GM19395 (cell line): ENCODE data around the gene SYT13.
A peak's percentile ranks its signal among the peaks of the same experiment; 100 is the strongest.
"Not testable (repeated sequence)": the region's sequence is repeated elsewhere in the genome, so short reads cannot be mapped to it uniquely, and the experiment has no call there.

Experiments used
- ATAC-seq: cut with Tn5 transposase; IDR thresholded peaks from one replicate; pipeline ENCODE4 v1.9.1; 2021; ENCODE audit warnings: mild to moderate bottlenecking, moderate library complexity; ENCODE audit not compliant: unreplicated experiment

Gene SYT13

DNA sequence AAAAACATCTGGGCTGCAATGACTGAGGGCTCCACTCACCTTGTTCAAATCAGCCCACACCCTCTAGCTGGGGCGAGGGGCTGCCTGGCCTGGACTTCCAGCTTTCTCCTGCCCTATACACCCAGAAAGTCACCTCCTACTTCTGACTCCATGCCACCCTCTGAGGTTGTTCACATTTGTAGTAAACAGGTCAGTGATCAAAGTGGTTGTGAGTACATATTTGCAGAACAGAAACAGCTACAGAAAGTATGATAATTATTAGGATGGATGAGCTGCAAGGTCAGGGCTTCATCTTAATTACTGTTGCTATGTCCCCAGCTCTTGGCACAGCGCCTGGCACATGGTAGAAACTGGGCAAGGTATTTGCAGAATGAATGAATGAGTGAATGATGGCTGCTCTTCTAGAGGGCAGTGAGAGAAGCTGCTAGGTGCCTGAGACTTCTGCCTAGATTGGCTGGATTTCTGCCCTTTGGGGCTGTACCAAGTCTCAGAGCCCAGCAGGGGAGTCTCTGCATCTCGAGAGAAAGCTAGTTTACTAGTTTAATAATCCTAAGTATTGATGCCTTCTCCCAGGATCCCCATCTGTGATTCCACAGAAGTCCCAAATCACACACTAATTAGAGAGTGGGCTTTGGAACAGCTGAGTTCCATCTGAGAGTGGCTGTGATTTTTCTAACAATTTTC is 36.0 kb downstream of the SYT13 start:
- ATAC-seq: no peak

- ATAC-seq: not testable (repeated sequence)
These were observed 36.8 kb downstream of the SYT13 start for GRCh38 chr11:45249372-45249771.

DNA sequence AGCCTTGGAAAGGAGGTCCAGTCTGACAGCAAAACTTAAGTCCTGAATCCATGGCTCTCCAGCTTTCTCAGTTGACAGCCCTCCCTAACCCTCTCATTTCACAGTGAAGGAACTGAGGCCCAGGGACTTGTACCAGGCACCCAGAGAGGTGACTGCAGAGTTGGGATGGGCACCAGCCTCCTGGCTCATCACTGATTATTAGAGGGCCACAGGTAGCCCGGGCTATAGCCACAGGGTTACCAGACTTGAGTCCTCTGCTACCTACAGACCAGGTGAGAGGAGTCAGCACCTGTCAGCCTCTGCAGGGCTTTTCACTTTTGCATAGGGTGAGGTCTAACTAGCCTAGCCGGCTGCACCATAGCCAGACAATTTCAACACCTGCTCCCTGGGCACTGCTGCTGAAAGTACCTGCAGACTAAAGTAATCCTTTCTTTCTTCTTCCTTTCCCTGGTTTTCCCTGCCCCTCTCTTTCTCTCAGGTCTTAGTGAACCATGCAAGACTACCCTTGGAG is 37.6 kb downstream of the SYT13 start:
- ATAC-seq: no peak

DNA sequence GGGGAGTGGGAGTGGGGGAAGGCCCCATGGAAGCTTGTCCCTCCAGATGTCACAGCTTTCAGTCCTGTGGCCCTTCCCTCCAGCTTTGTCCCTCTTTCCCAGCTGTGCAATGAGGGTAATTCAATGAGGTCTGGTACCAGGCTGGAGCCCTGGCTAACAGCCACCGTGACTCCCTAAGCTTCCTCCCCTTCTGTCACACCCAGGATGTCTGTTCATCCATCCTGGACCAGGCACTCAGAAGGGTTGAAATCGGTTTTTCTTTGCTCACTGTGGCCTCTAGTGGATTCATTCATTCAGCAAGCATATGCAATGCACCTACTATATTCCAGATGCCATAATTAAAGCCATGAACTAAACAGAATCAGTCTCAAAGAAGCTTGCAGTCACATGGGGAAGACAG is 38.7 kb downstream of the SYT13 start:
- ATAC-seq: no peak

- ATAC-seq: no peak
These were observed 39.9 kb downstream of the SYT13 start for GRCh38 chr11:45246241-45246640.

GRCh38 chr11:45245218-45246045 is 40.7 kb downstream of the SYT13 start:
- no peak for ATAC-seq

DNA sequence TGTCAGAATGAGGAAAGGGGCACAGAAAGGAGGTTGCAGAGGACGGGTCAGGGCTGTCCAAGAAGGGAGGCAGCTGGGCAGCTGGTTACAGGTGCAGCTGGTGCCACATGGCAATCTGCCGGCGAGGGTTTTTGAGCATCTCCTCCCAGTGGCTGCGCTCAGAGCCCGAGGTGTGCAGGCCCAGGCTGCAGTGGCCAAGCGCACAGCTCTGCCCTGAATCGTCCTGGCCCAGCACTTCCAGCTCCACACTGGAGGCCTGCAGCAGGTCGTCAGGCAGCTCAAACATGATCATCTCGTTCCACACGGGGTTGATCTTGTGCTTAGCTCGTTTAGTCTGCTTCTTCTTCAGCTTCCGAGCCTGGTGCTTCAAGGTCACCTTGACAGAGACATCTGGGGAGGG is 42.2 kb downstream of the SYT13 start:
- ATAC-seq: no peak

GRCh38 chr11:45239733-45240132 is 46.4 kb downstream of the SYT13 start:
- no peak for ATAC-seq

DNA sequence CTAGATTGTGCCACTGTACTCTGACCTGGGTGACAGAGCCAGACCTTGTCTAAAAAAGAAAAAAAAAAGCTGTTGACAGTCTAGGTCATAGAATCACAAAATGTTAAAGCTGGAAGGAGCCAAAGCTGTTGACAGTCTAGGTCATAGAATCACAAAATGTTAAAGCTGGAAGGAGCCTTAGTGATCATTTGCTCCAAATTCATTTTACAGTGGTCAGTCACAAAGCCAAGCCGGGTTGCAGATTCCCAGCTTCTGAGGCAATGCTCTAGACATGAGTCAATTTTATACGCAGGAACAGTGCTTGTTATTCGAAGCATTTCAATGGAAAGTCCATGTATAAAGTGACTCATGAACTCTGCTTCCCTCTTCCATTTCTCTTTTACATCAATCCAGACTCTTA is 47.4 kb downstream of the SYT13 start:
- ATAC-seq: no peak

GRCh38 chr11:45237711-45238315 is 48.3 kb downstream of the SYT13 start:
- no peak for ATAC-seq

DNA sequence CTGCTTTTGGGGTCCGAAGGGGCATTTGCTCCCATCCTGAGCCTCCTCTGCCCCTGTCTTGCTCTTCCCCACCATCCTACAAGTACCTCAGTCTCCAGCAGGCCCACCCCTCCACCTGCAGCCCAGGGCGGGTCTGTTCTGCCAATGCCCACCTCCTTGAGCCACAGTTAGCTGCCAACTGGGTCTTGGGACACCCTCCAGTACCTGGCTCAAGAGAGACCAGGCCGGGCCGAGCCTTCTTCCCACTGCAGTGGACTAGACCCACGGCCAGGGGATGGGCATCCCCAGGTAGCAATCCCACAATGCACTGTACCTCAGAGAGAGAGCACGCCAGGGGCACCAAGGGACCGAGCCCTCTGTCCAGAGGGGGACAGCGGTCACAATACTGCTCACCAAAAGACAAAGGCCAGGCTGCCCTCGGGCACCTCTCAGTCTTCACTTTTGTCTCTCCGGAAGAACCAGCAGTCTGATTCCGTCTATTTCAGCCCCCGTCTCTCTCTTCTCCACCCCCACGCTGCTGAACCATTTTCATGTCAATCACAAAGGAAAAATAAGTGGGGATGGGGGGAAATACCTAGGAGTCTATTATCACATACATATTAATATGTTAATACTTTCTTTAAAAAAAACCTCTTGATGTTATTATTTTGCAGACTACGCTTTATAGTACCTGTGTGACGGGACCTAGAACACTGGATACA is 51.7 kb downstream of the SYT13 start:
- ATAC-seq: no peak

DNA sequence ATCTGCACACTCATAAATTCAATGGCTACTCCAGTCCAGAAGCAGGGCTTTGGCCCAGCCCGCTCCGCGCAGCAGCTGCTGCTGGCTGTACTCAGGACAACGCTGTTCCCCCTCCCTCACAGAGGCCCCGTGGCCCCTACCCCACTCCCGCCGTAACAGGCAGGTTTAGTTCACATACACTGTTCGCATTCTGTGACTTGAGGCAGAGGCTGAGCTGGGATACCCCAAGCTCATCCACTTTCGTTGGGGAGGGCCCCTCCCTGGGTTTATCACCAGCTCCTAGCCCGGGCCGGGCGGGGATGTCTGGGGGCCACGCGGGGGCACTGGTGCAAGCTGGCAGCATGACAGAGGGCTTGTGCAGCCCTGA is 52.4 kb downstream of the SYT13 start:
- no peak for ATAC-seq

DNA sequence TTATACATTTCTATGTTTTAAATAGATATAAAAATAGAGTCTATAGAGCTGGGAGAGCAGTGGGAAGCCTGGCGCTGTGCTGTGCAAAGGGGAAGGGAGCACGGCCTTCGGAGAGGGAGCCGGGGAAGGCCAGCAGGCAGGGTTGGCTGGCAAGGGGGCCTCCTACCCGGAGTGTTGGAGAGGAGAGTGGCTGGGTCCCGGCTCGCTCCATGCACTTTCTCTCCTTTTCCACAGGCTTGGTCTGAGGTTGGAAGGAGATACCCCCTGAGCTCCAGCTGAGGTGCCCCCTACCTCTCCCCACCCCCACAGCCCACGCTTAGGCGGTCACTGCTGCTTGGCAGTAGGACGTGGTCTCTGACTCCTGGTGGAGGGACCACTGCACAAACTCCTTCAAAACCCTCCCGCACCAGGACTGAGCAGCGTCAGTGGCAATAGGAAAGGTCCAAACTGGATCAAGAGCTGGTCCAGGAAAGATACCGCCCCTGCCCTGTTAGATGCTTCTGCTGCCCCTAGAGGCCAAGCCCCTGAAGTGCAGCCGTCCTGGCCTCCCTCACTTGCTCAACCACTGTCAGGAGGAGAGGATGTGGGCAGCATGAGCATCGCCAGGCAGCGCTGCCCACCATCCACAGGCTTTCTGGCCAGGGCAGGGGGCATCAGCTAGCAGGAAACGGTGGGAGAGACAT is 52.9 kb downstream of the SYT13 start:
- peak; percentile 82 for ATAC-seq

DNA sequence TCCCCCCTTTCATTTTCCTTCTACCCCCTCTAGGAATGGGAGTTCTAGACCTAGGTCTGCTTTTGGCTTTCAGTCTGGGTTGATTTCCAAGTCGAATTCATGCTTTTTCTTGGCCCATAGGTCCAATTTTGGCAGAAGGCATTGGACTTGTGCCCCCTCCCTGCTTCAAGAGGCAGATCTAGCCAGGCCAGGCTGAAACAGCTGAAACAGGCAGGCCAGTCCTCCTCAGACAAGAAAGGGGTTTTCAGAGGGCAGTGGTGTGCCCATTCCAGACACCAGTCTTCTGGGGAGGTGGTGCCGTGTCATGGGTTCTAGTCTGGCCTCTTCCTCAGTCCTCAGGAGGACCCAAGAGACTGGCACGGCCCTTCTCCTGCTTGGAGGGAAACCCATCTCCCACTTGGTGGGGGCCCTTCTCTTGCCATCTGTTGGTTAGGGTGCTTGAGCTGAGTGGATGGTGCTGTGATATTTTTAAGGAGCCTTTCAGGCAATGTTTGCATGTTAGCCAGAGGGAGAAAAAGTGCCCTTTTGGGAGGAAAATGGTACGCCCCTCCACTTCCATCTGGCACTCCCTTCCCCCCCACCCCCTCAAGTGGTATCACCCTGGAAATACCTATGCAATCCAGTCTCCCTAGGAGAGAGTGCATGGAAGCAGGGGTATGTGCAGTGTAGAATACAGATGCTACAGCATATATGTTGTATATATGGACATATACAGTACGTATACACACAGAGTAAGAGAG is 53.6 kb downstream of the SYT13 start:
- no peak for ATAC-seq

DNA sequence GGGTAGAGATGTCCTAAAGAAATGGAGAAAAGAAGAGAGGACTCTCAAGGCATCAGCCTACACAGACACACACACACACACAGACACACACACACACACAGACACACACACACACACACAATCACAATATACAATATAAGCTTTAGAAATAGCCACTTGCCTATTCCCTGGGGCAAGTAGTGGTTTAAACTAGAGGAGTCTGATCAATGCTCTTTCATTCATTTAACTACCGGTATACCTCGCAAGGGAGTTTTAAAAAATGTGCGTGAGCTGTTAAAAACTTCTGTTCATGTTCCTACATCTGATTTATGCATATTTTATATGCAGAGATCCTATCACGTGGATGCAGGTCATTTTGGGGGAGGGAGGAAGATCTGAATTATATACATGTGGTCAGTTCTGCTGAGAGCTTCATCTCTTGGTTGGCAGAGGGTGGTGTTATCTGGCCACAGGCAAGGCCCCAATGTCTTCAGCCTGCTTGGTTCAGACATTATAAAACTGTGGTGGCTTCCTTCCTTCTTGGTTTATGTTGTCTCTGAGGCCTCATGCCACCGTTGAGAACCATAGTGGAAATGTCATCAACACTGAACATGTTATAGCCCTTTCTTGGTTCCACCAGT is 56.6 kb downstream of the SYT13 start:
- no peak for ATAC-seq

DNA sequence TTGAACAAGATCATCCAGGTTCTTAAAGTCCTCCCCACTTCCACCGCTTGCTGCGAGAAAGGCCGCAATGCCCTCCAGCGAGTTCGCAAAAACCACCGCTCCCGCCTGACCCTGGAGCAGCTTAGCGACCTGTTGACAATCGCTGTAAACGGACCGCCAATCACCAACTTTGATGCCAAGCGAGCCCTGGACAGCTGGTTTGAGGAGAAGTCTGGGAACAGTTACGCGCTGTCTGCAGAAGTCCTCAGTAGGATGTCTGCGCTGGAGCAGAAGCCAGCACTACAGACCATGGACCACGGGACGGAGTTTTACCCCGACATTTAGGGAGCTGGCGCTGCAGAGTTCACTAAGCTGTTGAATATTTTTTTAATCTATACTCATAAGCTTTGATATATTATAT is 58.3 kb downstream of the SYT13 start:
- no peak for ATAC-seq

DNA sequence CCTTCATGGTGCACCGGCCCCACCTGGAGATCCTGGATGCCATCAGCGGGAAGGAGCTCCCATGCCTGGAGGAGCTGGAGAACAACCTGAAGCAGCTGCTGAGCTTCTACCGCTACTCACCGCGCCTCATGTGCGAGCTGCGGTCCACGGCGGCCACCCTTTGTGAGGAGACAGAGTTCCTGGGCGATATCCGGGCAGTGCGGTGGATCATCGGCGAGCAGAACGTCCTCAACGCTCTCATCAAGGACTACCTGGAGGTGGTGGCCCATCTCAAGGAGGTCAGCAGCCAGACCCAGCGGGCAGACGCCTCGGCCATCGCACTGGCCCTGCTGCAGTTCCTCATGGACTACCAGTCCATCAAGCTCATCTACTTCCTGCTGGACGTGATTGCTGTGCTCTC is 59.2 kb downstream of the SYT13 start:
- no peak for ATAC-seq

DNA sequence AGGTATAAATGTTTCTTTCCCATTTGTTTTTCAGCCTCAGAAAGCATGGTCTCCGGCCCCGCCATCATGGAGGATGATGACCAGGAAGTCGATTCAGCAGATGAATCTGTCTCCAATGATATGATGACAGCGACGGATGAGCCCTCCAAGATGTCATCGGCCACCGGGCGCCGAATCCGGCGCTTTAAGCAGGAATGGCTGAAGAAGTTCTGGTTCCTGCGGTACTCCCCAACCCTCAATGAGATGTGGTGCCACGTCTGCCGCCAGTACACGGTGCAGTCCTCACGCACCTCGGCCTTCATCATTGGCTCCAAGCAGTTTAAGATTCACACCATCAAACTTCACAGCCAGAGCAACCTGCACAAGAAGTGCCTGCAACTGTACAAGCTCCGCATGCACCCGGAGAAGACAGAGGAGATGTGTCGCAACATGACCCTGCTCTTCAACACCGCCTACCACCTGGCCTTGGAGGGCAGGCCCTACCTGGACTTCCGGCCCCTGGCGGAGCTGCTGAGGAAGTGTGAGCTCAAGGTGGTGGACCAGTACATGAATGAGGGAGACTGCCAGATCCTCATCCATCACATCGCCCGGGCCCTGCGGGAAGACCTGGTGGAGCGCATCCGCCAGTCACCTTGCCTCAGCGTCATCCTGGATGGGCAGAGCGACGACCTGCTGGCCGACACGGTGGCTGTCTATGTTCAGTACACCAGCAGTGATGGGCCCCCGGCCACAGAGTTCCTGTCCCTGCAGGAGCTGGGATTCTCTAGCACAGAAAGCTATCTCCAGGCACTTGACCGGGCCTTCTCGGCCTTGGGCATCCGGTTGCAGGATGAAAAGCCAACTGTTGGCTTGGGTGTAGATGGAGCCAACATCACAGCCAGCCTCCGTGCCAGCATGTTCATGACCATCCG is 59.9 kb downstream of the SYT13 start:
- no peak for ATAC-seq

DNA sequence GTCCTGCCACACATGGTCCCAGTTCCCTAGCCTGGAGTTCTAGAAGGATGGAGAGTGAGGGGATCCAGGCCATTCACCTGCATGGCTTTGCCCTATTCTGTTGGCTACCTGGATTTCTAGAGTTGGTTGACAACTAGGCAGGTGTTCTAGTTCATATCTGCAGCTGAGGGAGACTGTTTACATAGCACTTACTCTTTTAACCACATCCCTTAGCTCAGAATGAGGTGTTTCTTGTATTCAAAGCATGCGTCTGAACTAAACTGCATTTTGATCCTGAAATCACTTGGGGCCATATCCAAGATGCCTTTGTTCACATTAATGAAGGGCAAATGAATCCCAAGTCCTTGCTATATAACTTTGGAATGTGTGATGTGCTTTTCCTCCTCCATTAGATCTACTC is 60.9 kb downstream of the SYT13 start:
- no peak for ATAC-seq
